Testis (tissue), 2 donors: ENCODE data around the gene C1QTNF12.

Experiments
- CTCF ChIP-seq, 3 experiments: fragments of 450-650 bp in 2 of 3; fragments of 200-600 bp in 1 of 3; sonication (generic) in 1 of 3; IDR thresholded peaks; one replicate each; pipeline ENCODE4 v1.5.1; 2016 to 2019; ENCODE audit warnings: antibody characterized with exemption in 3 of 3, mild to moderate bottlenecking in 2 of 3, moderate library complexity in 1 of 3
- POLR2A ChIP-seq: fragments of 450-650 bp; IDR thresholded peaks from one replicate; pipeline ENCODE4 v1.6.1; 2017; ENCODE audit warnings: antibody characterized with exemption, mild to moderate bottlenecking, moderate library complexity

DNA sequence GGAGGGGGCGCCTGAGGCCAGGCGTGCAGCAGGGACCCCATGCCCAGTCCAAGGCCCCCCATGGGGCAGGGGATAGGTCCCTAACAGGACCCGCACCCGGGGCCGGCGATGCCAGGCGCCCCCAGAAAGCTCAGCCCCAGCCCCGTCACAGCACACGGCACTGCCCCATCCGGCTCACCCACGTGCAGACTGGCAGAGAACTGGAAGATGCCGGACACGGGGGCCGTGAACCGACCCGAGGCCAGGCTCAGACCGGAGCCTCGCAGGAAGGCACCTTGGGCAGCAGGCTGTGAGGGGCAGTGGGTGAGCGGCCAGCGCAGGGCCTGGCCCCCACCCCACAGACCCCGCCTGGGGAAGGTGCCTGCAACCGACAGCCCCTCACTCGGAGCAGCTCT lies 3.3 kb downstream of the C1QTNF12 start:
- TF ChIP-seq CTCF (IDR thresholded peaks at IDR 0.05) = no peak
- TF ChIP-seq POLR2A = no peak
